GM19238 (cell line): ENCODE results near the gene C8B.

Experiments
- DNase-seq: peaks from one replicate; pipeline ENCODE4 v3.0.0; 2011; ENCODE audit warnings: low spot score; ENCODE audit not compliant: insufficient read length

Gene C8B

DNA sequence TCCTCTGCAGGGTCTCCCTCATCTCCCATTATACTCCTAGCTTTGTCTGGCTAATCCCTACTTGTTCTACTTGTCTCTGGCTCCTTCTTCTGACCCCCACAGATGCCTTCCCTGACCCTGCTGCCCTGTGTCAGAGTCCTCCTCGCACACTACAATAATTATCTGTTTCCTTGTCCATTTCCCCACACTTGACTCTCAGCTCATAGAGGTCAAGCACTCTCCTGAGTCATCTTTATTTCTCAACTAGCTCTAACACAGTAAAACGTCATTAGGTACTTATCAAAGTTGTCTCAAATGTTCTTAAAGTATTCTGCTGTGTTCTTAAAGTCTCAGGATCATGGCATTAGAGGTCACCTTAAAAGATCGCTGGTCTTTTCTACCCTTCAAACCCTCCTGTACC, 64.1 kb downstream of the C8B start:
- no peak for DNase-seq

DNA sequence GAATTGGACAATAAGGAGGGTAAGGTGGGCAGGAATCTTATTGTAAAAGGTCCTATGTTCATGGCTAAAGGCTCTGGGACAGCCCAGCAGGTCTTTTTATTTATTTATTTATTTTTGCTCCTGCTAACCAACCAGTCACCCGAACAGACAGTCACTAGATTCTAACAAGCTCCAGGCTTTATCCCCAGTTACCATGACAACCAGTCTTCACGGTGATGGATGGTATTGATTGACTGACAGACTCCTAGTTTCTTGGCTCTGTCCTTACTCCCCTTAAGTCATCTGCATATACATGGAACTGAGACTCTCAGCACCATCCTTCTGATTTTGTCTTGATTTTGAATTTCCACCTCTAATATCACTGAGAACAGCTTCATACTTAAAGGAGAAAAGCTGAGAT, 66.9 kb downstream of the C8B start:
- no peak for DNase-seq

DNA sequence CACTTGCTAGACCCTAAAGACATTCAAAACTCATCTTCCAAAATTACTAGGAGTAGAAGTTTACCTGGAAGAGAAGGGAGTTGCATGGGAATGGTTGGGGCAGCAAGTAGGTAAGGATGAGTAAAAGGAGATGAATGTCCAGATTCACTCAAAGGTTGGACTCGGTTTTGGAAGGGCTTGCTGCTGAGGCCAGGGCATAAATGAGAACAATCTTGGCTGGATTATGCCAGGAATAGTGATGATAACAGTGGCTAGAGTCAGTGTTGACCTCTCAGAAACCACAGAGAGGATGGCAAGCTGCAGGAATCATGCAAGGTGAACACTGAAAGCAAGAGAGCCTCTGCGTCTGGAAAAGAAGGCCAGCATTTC, 67.8 kb downstream of the C8B start:
- no peak for DNase-seq

DNA sequence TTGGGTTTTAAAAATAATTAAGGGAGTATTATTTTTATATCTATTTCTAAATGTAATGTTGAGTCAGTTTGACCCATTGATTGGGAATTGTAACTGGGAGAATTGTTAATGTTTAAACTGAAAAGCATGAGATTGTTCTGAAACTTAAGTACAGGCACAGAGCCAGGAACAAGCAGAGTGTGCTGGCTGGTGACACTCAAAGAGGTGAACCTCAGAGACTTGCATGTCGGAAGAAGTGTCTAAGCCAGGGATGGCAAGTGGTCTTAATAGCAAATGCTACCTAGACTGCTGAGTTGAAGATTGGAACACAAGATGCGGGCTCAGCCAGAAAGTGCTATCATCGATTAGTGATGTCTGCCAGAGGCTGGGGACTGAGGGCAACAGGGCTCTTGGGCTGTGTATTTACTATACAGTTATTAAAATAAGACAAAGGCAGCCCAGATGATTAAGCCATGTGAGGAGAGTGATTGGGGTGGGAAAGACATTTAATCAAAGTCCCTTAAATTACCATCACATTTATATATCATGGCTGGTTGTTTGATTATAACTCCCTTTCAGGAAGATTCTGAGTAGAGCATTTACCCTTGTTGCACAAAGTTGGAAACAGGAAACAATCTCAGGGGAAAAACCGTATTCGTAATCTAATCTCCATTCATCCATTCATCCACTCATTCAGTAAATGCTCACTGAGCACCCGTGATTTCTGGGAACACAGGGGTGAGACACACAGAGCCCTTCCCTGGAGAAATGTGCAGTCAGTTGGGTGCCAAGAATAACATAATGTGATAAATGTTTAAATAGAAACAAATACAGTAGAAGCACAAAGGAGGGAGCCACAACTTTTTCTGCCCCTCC, 68.4 kb downstream of the C8B start:
- no peak for DNase-seq

DNA sequence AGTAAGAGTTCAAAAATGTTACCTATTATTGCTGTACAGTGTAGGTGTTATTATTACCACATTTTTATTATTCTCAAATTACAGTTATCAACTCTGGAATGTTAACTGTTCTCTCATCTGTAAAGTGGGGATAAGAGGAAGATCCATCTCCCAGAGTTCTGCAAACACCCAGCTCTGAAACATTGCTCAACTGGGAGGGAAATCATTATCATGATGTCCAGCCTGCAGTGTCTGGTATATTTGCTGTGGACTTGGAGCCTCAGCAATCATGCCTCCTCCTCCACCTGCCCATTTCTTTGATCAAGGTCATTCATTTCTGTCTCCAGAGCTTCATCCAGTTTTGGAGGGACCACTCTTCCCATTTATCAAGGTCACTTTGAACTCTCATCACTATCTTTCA, 71.8 kb downstream of the C8B start:
- DNase-seq: no peak

DNA sequence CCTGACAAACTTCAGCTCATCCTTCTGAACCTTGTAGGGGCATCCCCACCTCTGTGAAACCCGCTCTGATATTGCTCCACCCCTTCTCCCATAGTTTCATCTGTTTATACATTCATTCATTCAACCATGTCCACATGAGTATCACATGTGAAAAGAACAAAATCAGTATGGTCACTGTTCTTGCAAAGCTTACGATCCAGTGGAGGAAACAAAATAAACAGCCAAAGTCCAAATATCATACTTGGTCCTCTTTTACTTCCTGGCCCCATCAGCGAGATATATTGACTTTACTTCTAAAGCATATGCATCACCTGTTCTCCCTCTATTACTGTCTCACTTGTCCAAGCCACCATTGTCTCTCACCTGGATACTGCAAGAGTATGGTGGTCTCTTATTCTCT, 75.6 kb downstream of the C8B start:
- DNase-seq: no peak

DNA sequence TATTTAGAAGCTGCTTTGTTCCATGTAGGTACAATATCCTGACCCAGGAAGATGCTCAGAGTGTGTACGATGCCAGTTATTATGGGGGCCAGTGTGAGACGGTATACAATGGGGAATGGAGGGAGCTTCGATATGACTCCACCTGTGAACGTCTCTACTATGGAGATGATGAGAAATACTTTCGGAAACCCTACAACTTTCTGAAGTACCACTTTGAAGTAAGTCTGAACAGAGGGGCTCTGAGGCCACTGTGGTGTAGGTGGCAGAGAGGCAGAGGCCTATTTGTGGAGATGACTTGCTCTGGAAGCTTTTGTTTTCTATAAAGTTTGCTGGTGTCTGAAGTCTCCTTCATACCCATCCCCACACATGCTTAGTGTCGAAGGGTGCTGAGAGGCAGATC, 84.4 kb downstream of the C8B start:
- DNase-seq: no peak

DNA sequence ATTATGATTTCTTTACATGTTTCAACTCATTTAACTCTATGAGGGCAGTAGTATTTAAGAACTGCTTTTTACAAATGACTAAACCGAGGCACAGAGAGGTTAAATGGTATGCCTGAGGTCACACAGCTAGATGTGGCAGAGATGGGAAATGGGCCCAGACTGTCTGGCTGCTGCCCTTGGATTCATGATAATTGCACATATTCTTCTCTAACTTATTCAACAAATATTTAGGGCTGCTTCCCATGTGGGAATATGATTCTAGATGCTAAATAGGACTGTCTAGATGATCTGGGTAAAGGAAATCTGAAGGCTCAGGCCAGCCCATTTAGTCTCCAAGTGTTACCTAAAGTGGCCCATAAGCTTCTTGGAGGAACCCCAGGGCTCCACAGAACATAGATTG, 85.0 kb downstream of the C8B start:
- DNase-seq: no peak
